CD14-positive monocyte (primary cell): ENCODE results near the gene RRP12. TPM values are rescaled to one million over a fixed set of nuclear protein-coding genes. Genes with fewer than 3 reads are reported as not detected.

Experiments
- DNase-seq, 3 donors: peaks; one replicate each; pipeline ENCODE4 v3.0.0-alpha.2; 2011 to 2022
- H2AFZ ChIP-seq: 2 replicates; pipeline ENCODE4 v1.6.0; 2012; ENCODE audit warnings: mild to moderate bottlenecking, low read depth, low read length, inconsistent platforms; ENCODE audit not compliant: insufficient read depth, poor library complexity, severe bottlenecking
- H3K27ac ChIP-seq, 2 donors: 1 replicate in 1 of 2; 2 replicates in 1 of 2; pipeline ENCODE4 v1.5.1; 2012 to 2013; ENCODE audit warnings: low read length in 2 of 2, control low read depth in 1 of 2, inconsistent platforms in 1 of 2, low read depth in 1 of 2, mild to moderate bottlenecking in 1 of 2
- H3K27me3 ChIP-seq, 2 donors: one replicate each; pipeline versions ENCODE4 v1.6.0 to v1.6.1; 2011 to 2013; ENCODE audit warnings: low read length in 2 of 2; ENCODE audit not compliant: control insufficient read depth in 2 of 2, insufficient read depth in 2 of 2
- H3K36me3 ChIP-seq, 2 donors: replicated peaks in 1 of 2; 1 replicate in 1 of 2; 2 replicates in 1 of 2; pipeline versions ENCODE4 v1.5.1 to v1.6.1; 2012 to 2013; ENCODE audit warnings: low read length in 2 of 2, control low read depth in 1 of 2, inconsistent platforms in 1 of 2, mild to moderate bottlenecking in 1 of 2; ENCODE audit not compliant: insufficient read depth in 2 of 2, control insufficient read depth in 1 of 2
- H3K4me1 ChIP-seq, 2 donors: 1 replicate in 1 of 2; 2 replicates in 1 of 2; pipeline versions ENCODE4 v1.5.1 to v1.6.1; 2012 to 2013; ENCODE audit warnings: low read length in 2 of 2, control low read depth in 1 of 2, inconsistent platforms in 1 of 2, mild to moderate bottlenecking in 1 of 2, moderate library complexity in 1 of 2; ENCODE audit not compliant: insufficient read depth in 2 of 2, control insufficient read depth in 1 of 2
- H3K4me2 ChIP-seq: replicated peaks from 2 replicates; pipeline ENCODE3; 2012; ENCODE audit warnings: low read length, moderate library complexity, mild to moderate bottlenecking; ENCODE audit not compliant: poor library complexity, severe bottlenecking; ENCODE audit errors: extremely low read depth
- H3K4me3 ChIP-seq, 3 experiments: fragments of 200-600 bp in 1 of 3; sonication (generic) in 1 of 3; replicated peaks in 1 of 3; 1 replicate in 2 of 3; 2 replicates in 1 of 3; pipeline ENCODE4 v1.5.1; 2011 to 2013; ENCODE audit warnings: low read length in 3 of 3, mild to moderate bottlenecking in 3 of 3, control low read depth in 2 of 3, low read depth in 2 of 3, inconsistent platforms in 1 of 3, moderate library complexity in 1 of 3
- H3K79me2 ChIP-seq: 2 replicates; pipeline ENCODE4 v1.6.0; 2012; ENCODE audit warnings: mild to moderate bottlenecking, control low read depth, inconsistent platforms, low read length, moderate library complexity; ENCODE audit not compliant: insufficient read depth
- H3K9ac ChIP-seq: 2 replicates; pipeline ENCODE4 v1.6.0; 2017; ENCODE audit warnings: low read length, mild to moderate bottlenecking; ENCODE audit not compliant: insufficient read depth, poor library complexity, severe bottlenecking
- H3K9me3 ChIP-seq, 2 donors: replicated peaks in 1 of 2; 1 replicate in 1 of 2; 2 replicates in 1 of 2; pipeline versions ENCODE4 v1.5.1 to v1.6.1; 2012 to 2013; ENCODE audit warnings: low read length in 2 of 2, control low read depth in 1 of 2; ENCODE audit not compliant: control insufficient read depth in 1 of 2, insufficient read depth in 1 of 2
- H4K20me1 ChIP-seq: 2 replicates; pipeline ENCODE4 v1.6.0; 2012; ENCODE audit warnings: mild to moderate bottlenecking, low read length, control low read depth, moderate library complexity; ENCODE audit not compliant: insufficient read depth
- H3K27ac Mint-ChIP-seq, 7 donors: one replicate each; pipeline ENCODE4 v1.8.0; 2020; ENCODE audit warnings: mild to moderate bottlenecking in 7 of 7, mixed read lengths in 7 of 7, moderate library complexity in 6 of 7, inconsistent platforms in 2 of 7
- H3K27me3 Mint-ChIP-seq, 3 donors: one replicate each; pipeline ENCODE4 v1.8.0; 2021 to 2022; ENCODE audit warnings: low read depth in 3 of 3, mild to moderate bottlenecking in 3 of 3, mixed read lengths in 3 of 3, moderate library complexity in 3 of 3, inconsistent platforms in 1 of 3
- H3K36me3 Mint-ChIP-seq, 2 donors: one replicate each; pipeline ENCODE4 v1.8.0; 2020; ENCODE audit warnings: mixed read lengths in 2 of 2, inconsistent platforms in 1 of 2, mild to moderate bottlenecking in 1 of 2
- H3K4me1 Mint-ChIP-seq: one replicate; pipeline ENCODE4 v1.8.0; 2020; ENCODE audit warnings: mild to moderate bottlenecking, mixed read lengths
- H3K4me3 Mint-ChIP-seq, 2 donors: one replicate each; pipeline ENCODE4 v1.8.0; 2020; ENCODE audit warnings: mild to moderate bottlenecking in 2 of 2, mixed read lengths in 2 of 2, moderate library complexity in 1 of 2
- H3K9me3 Mint-ChIP-seq, 7 donors: one replicate each; pipeline ENCODE4 v1.8.0; 2020 to 2022; ENCODE audit warnings: mixed read lengths in 7 of 7, mild to moderate bottlenecking in 6 of 7, moderate library complexity in 6 of 7, inconsistent platforms in 2 of 7
- WGBS: methylation state at CpG from one replicate; pipeline ENCODE4 v1.1.5; 2013; ENCODE audit warnings: missing lambda C conversion rate; ENCODE audit not compliant: insufficient coverage; 5-methylcytosine and 5-hydroxymethylcytosine counted together
- intact Hi-C, 2 donors: fragments of 100-400 bp; cut with micrococcal nuclease; formaldehyde crosslinking; loops; one replicate each; pipeline versions ENCODE4 v1.15.0 to v1.15.1; 2023
- polyA plus RNA-seq, 3 donors: library from polyadenylated mRNA; depleted of rRNA in 1 of 3; unstranded in 2 of 3; stranded (reverse) in 1 of 3; fragments of 300-500 nt in 2 of 3; fragments of >200 nt in 1 of 3; fragmentation: Illumina TruSeq in 2 of 3; gene quantifications; 1 replicate in 2 of 3; 2 replicates in 1 of 3; pipeline ENCODE4 v1.2.3, GENCODE V29; 2012 to 2021
- TF ChIP-seq, protein P1 (sequence below): fragments of 200-600 bp; IDR thresholded peaks from one replicate; pipeline ENCODE4 v1.8.0; 2022; ENCODE audit warnings: antibody characterized with exemption, mild to moderate bottlenecking

The RRP12 gene
- polyA plus RNA-seq, 3 donors = 31.0 to 98.7 (median 44.3) TPM

GRCh38 chr10:97355571-97355975, 45.6 kb downstream of the RRP12 start:
- no peak overlapping the region for H3K9ac ChIP-seq
- peaks cover 79 to 80% of the 10 kb centered on the region in 2 donors for H3K4me1 ChIP-seq
- H3K36me3 Mint-ChIP-seq = peaks cover 61 to 75% of the 10 kb centered on the region in 2 donors
- peaks cover 0 to 3% (median 0%) of the 10 kb centered on the region in 3 donors for H3K27me3 Mint-ChIP-seq
- H3K27ac ChIP-seq = peak overlapping the region; percentile 80 to 93
- WGBS = 18% methylated on average over 4 of the region's 5 CpGs
- DNase-seq = peak in 2 of 3 donors; percentile 62 to 64
- H3K27ac Mint-ChIP-seq = peak overlapping the region; percentile 95 to 98 (median 97)
- peaks cover 86% of the 10 kb centered on the region for H3K4me1 Mint-ChIP-seq
- H3K36me3 ChIP-seq = peaks cover 34 to 58% of the 10 kb centered on the region in 2 donors
- H3K27me3 ChIP-seq = no peaks in the 10 kb centered on the region
- peak overlapping the region; percentile 30 for H3K4me2 ChIP-seq
- H3K9me3 ChIP-seq = no peaks in the 10 kb centered on the region
- H4K20me1 ChIP-seq = no peaks in the 10 kb centered on the region
- intact Hi-C loops = no loop called here
- H3K4me3 ChIP-seq = peak overlapping the region in 1 of 3 experiments; percentile 41
- H3K79me2 ChIP-seq = peaks cover 27% of the 10 kb centered on the region
- H2AFZ ChIP-seq = no peak overlapping the region
- TF ChIP-seq, protein P1, sequence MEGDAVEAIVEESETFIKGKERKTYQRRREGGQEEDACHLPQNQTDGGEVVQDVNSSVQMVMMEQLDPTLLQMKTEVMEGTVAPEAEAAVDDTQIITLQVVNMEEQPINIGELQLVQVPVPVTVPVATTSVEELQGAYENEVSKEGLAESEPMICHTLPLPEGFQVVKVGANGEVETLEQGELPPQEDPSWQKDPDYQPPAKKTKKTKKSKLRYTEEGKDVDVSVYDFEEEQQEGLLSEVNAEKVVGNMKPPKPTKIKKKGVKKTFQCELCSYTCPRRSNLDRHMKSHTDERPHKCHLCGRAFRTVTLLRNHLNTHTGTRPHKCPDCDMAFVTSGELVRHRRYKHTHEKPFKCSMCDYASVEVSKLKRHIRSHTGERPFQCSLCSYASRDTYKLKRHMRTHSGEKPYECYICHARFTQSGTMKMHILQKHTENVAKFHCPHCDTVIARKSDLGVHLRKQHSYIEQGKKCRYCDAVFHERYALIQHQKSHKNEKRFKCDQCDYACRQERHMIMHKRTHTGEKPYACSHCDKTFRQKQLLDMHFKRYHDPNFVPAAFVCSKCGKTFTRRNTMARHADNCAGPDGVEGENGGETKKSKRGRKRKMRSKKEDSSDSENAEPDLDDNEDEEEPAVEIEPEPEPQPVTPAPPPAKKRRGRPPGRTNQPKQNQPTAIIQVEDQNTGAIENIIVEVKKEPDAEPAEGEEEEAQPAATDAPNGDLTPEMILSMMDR = peak; percentile 55
- no peaks in the 10 kb centered on the region for H3K9me3 Mint-ChIP-seq
- peak overlapping the region in 1 of 2 donors; percentile 59 for H3K4me3 Mint-ChIP-seq

- TF ChIP-seq, protein P1 = no peak
- Histone ChIP-seq H4K20me1 (no peaks in the 10 kb centered on the region), H3K27ac (peak overlapping the region; percentile 80 to 93), H3K4me3 (peak overlapping the region in 1 of 3 experiments; percentile 58), H3K9me3 (no peaks in the 10 kb centered on the region), H3K4me1 (peaks cover 64% of the 10 kb centered on the region in 2 donors), H3K79me2 (peaks cover 26% of the 10 kb centered on the region), H3K36me3 (peaks cover 25 to 56% of the 10 kb centered on the region in 2 donors), H3K4me2 (peak overlapping the region; percentile 62), H3K27me3 (no peaks in the 10 kb centered on the region), H3K9ac (peak overlapping the region; percentile 63), H2AFZ (no peak overlapping the region)
- Mint-ChIP-seq H3K36me3 (peaks cover 59 to 75% of the 10 kb centered on the region in 2 donors), H3K27ac (peak overlapping the region; percentile 95 to 98 (median 97)), H3K4me1 (peaks cover 71% of the 10 kb centered on the region), H3K9me3 (peaks cover 0 to 1% (median 0%) of the 10 kb centered on the region in 7 donors), H3K27me3 (peaks cover 0 to 3% (median 0%) of the 10 kb centered on the region in 3 donors), H3K4me3 (peak overlapping the region; percentile 63)
- WGBS = no CpG with 5 or more reads among the region's 4 CpGs
- intact Hi-C loops = loop anchor here in 1 of 2 donors (5.0 kb wide), 1 partner anchor 37 kb away; the partner anchor contains the start of gene FRAT1
- DNase-seq = peak; percentile 95 to 98 (median 97)
Observed at GRCh38 chr10:97353945-97354344, 47.2 kb downstream of the RRP12 start.
